ENCODE results near the gene EFNA3.
A peak's percentile ranks its signal among the peaks of the same experiment; 100 is the strongest.

The EFNA3 gene, protein sequence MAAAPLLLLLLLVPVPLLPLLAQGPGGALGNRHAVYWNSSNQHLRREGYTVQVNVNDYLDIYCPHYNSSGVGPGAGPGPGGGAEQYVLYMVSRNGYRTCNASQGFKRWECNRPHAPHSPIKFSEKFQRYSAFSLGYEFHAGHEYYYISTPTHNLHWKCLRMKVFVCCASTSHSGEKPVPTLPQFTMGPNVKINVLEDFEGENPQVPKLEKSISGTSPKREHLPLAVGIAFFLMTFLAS

DNA sequence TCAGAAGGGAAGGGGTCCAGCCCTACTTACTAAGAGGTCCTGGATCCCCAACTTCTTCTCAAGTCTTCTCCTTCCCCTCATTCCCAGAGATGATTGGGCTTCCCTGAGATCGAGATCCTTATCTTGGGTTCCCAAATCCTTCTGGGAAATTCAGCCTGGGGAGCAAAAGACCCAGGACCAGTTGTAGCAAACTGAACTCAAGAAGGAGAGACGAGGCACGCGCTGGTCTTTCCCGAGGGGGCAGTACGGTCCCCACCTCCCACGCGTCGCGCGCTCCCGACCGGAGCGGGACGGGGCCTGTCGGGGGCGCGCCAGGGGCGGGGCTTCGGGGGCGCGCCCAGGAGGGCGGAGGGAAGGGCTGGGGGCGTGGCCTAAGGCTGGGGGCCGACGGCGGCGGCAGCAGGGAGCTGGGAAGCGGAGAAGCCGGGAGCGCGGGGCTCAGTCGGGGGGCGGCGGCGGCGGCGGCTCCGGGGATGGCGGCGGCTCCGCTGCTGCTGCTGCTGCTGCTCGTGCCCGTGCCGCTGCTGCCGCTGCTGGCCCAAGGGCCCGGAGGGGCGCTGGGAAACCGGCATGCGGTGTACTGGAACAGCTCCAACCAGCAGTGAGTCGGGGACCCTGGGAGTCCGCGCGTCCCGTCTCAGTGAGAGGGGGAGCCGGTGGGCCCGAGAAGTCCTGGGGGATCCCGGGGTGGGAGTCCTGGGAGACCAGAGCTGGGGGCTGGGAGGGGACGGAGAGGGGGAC lies at the start of gene EFNA3:
Gene EFNA3, plus strand, starts transcription at position 369 of the 741 bp plus-strand sequence. Its CDS starts 105 bp downstream, at position 474.
- peak; percentile 64 for DNase-seq (ENCODE audit: low spot score)

DNA sequence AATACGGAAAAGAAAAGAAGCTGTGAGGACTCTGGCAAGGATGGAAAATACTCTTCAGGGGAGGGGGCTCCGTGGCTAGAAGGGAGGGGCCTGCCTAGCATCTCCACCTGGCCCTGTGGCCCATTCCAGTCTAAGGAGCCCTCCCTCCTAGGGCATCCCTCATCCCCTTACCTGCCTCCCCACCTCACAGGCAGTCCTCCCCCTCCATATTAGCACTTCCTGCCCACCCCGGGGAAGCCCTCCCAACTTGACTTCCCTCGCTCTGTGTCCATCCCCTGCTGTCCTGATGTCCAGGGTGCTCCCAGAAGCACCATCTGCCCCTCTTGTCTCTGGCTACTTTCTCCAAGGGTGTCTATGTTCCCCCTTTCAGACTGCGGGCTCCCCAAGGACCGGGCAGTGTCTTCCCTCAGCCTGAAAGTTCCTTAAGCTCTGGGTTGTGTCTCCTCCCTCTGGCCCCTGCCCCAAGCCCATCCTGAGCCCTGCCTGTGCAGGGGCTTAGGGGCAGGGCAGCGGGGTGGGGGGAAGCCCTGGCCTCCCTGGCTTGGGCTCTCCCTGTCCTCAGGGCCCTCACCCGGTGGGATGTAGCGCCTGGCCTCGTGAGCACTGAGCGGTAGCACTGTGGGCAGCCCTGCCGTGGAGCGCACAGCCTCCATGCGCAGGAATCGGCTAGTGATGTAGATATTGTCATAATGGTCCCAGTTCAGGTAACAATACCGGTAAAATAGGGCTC lies 49.0 kb upstream of the EFNA3 start:
- no peak for DNase-seq (ENCODE audit: low spot score)

DNA sequence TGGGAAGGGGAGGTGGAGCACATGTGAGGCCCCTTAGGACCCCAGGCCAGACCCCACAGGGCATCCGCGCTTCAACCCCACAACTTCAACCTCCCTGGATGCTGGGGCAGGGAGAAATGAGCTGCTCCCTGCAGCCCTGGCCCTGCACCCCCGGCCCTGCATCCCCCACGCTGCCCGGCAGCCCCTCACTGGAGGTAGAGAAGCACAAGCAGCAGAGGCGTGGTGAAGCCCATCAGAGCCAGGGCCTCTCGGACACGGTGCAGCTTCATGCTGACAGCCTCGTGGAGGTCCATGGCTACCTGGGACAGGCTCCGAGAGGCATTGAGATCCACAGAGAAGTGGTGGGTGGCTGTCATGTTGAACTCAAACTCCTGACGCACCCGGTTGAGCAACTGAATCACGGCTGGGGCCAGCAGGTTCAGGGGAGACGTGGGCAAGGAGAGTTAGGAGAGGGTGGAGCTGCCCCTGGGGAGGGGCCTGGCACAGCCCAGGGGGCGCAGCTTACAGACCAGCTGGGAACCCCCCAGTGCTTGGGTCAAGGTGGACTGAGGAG lies 48.3 kb upstream of the EFNA3 start:
- DNase-seq (ENCODE audit: low spot score): no peak

DNA sequence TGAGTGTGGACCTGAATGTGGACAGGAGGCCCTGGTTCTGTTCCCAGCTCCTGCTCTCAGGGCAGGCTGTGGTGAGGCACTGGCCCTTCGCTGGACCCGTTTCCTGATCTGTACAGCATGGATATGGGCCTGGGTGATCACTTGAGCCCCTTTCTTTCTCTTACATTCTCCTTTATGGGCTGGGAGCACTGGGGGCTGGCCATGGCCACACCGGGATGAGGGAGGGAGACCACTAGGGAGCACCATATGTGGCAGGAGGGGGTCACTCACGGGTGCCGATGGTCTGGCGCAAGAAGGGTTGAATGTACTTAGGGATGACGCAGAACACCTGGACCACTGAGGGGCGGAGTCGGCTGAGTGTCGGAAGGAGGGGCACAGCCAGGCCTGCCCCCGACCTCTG lies 47.7 kb upstream of the EFNA3 start:
- no peak for DNase-seq (ENCODE audit: low spot score)

DNA sequence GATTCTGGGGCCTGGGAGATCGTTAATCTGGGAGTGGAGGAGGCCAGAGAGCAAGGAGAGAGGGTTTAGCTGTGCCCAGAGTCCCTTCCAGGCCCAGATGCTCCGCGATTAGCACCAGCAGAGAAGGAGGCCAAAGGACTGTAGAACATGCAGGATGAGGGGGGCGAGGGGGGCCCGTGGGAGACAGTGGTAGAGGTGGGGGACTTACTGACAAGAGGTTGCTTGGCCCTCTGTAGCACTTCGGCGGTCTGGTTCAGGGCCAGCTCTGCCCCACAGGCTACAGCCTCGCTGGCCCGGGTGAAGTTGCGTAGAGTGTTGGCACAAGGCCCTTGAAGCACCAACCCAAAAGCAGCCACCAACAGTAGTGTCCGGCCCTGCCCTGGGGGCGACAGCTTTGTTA lies 45.8 kb upstream of the EFNA3 start:
- DNase-seq (ENCODE audit: low spot score): no peak

DNA sequence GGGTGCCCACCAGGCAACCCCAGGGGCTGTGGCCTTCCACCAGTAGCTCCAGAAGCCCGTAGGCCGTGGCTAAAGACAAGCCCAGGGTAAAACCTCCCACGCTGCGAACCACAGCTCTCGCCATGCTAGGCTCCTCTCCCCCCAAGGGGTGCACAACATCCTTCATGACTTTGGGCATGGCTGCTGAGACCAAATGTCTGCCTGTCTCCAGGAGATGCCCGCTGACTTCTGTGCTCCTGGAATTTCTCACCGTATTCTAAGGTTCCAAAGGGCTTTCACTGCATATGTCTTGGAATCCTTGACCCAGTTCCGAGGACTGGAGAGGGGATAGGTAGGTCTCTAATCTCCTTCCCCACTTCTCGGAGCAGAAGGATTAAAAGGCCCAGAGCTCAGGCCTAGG lies 45.1 kb upstream of the EFNA3 start, which contains the start of the genes DCST1 and DCST2:
Gene DCST1, plus strand, starts transcription at position 301 of the 400 bp plus-strand sequence. CDS start 213 bp downstream, outside the sequence.
Gene DCST2, minus strand, starts transcription at position 258 of the 400 bp plus-strand sequence. Its CDS starts 80 bp downstream, at position 178.
- DNase-seq (ENCODE audit: low spot score): no peak

DNA sequence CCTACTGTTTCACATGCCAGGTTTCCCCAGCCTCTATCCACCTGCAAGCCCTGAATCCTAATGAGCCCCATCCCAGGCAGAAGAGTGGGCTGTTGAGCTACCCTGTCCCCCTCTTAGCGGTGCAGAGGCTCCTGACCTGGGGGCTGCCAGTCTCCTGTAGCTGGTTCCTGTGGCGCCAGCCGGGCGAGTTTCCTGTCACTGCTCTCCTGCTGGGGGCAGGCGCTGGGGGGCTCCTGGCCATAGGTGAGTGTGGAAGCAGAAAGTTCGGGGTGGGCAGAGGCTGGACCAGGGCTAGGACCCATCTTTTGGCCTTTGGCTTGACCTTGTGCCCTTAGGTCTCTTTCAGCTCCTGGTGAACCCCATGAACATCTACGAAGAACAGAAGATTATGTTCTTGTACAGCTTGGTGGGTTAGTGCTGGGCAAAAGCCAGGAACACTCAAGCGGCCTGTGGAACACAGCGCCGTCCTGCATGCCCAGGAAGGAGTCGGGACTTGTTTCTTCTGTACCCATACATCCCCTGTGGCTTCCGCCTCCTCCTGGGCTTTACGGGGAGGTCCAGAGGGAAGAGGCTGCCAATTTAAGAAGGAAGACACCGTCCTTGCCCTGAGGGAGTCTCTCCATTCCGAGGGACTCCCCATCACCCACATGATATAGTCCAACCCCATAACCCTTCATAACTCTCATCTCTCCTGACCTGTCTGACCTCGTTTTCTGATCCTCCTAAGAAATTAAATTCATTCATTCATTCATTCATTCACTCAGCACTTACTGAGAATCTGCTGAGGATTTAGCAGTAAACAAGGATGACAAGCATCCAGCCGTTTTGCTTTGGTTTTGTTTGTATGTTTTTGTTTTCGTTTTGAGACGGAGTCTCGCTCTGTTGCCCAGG lies 44.1 kb upstream of the EFNA3 start:
- DNase-seq (ENCODE audit: low spot score): no peak

DNA sequence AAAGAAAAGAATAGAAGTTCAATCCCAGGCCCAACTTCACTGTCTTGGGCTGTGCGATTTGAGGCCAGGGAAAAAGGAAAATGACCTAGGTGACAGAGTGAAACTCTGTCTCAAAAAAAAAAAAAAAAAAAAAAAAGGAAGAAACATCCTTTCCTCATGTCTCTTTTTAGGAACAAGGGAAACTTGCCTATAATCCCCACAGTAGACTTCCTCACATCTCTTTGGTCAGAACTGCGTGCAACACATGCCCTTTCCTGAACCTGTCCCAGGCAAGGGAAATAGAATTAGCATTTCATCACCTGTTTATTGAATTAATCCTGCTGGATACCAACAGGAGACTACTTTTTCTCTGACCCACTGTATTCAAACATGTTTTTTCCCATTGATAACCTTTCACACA lies 42.7 kb upstream of the EFNA3 start:
- no peak for DNase-seq (ENCODE audit: low spot score)

DNA sequence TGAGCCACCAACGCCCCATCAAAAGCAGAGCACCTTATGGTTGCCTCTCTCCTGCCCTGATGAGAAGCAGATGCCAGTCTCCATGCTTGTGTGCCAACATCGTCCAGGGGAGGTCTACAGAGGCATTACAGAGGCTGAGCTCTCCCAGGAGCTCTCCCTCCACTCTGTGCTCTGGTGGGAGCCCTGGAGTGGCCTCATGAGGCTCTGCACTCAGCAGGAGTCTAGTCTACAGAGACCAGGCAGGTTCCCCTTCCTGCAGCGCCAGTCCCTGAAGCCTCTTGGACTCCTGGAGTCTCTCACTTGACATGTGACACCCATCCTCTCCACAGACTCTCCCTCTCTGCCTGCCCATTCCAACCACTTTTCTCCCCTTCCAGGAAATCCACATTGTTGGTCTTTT lies 41.6 kb upstream of the EFNA3 start:
- DNase-seq (ENCODE audit: low spot score): no peak

DNA sequence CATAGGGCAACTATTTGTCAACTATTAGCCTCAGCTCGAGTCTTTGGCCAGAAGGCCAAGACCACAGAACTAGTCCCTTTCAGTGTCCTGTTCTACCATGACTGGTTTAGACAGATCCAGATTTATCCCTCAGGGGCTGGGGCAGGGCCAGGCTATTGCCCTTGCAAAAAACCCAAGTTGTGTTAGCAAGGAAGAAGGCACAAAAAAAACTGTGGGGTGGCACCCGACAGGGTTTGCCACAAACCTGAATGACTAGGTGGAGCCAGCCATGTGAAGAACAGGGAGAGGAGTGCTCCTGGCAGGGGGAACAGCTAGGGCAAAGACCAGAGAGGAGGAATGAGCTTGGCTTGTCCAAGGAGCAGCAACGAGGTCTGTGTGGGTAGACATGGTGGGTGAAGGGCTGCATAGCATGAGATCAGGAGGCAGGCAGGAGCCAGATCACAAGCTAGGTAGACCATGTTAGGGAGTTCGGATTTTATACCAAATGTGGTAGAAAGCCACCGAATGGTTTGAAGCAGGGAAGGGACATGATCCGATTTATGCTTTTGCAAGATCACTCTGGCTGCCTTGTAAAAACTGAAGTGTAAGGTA lies 40.7 kb upstream of the EFNA3 start:
- no peak for DNase-seq (ENCODE audit: low spot score)

DNA sequence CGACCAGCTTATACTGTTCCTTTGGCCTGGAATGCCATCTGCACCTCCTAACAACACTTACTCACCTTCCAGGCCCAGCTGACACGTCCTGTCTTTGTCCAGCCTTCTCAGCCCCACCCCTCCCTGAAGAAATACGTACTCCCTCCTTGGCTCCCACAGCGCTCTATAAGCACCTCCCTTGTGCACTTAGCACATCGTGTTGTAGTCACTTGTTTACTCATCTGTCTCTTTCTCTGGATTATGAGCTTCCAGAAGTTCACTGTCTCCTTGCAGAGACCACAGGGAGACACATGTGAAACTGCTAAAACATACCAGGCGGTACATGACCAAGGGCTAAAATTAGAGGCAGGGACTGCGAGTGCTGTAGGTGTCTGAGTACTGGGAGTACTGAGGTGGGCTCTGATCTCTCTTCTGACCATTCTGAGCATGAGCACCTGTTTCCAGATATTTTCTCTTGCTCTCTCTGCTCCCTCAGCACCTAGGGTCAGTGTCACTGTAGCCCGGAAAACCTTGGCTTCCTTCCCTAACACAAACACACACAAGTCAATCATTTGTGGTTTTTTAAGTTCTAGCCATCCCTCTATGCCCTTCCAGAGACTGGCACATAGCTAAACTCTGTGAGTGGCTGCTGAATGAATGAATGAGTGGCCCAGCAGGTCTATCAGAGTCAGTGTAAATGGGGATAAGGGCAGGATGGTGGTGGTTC lies 39.9 kb upstream of the EFNA3 start:
- DNase-seq (ENCODE audit: low spot score): no peak

DNA sequence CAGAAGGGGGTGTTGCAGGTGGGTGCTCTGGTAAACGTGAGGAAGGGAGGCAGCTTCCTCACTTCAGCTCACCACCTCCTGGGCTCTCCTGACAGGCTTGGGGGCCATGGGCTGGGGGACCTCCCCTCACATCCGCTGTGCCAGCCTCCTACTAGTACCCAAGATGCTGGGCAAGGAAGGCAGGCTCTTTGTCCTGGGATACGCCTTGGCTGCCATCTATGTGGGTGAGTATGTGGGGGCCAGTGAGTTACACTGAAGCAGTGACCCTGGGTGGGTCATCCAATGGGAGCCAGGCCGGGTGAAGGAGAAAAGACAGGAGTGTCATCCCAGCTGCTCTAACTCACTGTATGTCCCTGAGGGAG lies 39.3 kb upstream of the EFNA3 start:
- no peak for DNase-seq (ENCODE audit: low spot score)

DNA sequence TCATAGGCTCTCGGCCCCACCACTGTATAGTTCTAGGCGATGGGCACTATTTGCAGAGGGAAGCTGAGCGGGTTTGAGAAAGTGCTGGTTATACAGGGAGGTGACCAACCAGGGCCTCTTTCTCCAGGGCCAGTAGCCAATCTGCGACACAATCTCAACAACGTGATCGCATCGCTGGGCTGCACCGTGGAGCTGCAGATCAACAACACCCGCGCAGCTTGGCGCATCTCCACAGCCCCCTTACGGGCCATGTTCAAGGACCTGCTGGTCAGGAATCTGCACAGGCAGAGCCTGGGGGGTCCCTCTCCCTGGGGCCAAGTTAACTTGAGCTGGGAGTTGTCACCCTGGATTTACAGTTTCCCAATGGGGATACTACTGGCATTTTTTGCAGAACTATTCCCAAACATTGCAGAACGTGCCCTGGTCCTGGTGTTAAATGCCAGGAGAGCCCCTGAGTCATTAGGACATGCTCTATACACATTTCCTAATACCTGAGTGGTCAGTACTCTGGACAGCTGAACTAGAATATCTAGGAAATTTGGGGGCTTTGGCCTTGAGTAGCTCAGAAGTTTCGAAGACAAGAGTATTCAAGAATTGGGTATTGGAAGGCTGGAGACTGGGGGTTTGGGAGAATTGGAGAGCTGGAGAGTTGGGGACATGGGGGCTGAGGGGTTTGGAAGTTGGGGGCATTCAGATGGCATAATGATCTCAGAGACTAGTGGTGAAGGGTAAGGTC lies 38.1 kb upstream of the EFNA3 start:
- DNase-seq (ENCODE audit: low spot score): no peak

DNA sequence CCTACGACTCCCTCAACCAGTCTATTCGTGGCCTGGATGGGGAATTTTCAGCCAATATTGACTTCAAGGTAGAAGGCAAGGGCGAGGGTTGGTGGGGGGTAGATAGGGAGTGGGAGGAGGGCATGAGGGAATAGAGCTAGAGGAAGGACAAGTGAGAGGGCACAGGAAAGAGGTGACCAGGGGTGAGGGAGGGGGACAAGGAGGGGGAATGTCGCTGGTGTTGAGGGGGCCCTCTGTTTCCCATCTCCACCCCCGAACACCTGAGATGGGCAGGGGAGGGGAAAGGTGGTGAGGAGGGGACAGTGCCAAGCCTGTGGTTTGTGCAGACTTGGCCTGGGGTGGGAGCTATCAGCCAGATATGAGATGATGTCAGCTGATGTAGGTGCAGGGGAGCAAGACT lies 35.8 kb upstream of the EFNA3 start:
- DNase-seq (ENCODE audit: low spot score): no peak

DNA sequence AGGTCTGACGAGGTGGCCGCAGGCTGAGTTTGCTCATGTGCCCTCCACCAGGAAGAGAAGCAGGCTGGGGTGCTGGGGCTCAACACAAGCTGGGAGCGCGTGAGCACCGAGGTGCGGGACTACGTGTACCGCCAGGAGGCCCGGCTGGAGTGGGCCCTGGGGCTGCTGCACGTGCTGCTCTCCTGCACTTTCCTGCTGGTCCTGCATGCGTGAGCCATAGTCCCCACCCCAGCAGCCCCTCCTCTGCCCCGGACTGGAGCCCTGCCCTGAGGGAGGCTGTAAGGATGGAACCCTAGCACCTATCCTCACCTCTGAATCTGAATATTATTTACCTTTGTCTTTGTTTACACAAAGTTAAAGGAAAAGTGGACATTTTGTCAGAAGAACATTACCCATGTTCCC lies 35.3 kb upstream of the EFNA3 start:
- no peak for DNase-seq (ENCODE audit: low spot score)

DNA sequence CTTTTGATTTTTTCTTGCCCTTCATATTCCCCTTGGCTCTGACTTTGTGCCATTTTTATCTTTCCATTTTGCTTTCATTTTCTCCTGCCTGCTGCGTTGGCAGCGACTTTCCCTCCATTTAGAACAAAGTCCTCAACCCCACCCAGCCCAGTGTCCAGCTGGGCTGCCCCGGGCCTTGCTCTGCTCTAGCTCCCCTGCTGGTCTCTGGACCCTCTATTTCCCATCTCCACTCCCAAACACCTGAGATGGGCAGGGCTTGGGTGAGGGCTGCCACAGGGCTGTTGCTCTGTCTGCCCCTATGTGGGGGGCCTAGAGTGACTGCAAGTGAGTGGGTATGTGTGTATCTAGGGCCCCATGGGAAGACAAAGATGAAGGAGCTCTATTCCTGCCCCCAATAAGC lies 34.8 kb upstream of the EFNA3 start:
- no peak for DNase-seq (ENCODE audit: low spot score)

DNA sequence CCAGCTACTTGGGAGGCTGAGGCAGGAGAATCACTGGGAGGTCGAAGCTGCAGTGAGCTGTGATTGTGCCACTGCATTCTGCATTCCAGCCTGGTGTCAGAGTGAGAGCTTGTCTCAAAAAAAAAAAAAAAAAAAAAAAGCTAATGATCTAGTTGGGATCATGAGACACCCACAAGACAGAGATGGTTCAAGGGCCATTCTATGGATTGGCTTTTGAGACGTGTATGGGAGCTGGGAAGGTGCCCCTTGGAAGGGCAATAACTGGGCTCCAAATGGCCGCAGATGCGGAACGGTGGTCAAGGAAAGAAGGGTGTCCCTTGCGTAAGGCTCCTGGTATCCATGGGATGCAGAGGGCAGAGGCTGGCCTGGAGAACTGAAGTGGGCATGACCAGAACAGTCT lies 34.3 kb upstream of the EFNA3 start:
- no peak for DNase-seq (ENCODE audit: low spot score)

DNA sequence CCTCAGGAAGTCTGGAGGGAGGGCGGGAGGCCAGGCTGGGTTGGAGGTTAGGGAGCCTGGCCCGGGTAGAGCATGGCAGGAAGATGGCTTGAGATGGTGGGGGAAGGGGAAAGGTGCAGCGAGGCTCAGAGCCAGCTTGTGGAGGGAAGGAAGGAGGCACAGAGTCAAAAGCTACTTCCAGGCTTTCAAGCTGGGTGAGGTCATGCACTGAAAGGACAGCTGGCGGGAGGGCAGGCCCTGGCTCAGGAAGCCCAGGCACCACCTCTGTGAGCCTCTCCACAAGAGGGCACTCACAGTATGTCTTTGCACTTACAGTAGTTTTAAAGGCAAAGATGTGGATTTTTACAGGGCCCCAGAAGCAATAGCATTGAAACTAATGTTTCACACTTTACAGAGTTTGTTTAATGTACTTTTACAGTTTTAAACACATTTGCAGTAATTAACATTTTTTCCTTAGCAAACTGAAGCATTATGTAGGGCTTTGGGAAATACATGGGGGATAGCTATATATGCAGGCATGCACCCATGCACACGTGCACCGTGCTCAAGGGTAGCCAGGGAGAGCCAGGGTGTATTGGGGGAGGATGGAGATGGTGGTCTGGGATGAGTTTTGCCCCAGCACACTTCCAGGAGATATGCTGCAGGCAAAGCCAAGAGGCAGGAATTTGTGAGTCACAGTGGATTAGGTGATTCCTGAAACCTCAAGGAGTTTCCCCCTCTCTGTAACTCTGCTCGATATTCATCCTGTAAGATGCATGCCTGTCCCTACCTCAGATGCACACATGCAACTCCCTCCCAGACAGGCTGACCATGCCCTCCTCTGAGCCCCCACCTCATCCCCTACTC lies 33.6 kb upstream of the EFNA3 start:
- DNase-seq (ENCODE audit: low spot score): peak; percentile 75
